ENCODE data around the gene BCAS3.

The BCAS3 gene

GRCh38 chr17:61206922-61207321, 529.3 kb downstream of the BCAS3 start:
- no peak for DNase-seq

DNA sequence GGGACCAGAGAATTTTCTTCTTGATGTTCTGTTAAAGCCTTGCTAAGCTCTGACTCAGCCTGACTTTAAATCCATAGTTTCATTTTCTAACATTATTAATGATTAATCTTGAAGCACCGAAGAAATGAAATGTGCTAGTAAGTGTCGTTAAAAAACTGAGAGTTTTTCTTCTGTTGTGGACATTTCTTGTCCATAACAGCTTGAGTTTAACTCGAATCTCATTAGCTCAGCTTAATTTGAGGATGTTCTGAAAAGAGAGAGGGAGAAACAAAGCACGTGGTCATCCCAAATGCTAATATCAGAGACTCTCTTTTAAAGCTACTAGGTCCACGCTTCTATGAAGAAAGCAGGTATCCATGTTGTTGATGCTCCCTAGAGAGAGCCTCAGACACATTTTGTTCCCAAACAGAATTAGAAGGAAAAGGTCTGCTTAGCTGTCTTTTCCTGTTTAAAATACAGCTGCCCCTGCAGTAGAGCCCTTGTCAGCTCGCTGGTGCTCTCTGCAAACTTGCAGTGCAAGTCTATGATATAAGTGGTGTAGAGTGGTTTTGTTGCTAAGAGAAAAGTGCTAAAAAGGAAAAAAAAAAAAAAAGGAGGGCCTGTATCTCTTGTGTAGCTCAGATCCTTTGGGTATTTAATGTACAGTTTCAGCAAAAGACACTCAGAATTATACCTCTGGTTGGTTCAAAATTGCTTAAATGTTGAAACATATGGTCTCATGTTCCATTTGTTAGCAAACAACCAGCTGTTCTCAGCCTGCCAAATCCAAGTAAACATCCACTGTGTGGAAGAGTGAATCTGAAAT, 530.9 kb downstream of the BCAS3 start:
- DNase-seq, result no peak

- no peak for DNase-seq
Measured at GRCh38 chr17:61209106-61209439, 531.4 kb downstream of the BCAS3 start.

DNA sequence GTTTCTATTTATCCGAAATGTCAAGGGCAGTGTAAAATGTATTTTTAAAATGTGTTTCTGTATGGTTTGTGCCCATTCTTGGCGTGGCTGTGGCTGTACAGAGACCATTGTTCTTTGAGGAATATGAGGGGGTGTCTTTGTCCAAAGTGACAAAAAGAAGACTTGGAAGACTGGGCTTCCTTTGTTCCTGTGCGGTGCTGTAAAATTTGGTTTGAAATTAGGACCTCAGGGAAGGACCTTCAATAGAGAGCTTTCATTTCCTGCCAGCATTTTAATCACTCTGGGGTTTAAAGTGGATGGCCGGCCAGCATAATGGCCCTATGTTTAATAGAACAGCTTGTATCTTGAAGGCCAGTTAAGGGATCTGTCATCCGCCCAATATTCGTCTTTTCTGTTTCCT, 531.9 kb downstream of the BCAS3 start:
- DNase-seq, result no peak

GRCh38 chr17:61211236-61211635, 533.6 kb downstream of the BCAS3 start:
- no peak for DNase-seq

DNA sequence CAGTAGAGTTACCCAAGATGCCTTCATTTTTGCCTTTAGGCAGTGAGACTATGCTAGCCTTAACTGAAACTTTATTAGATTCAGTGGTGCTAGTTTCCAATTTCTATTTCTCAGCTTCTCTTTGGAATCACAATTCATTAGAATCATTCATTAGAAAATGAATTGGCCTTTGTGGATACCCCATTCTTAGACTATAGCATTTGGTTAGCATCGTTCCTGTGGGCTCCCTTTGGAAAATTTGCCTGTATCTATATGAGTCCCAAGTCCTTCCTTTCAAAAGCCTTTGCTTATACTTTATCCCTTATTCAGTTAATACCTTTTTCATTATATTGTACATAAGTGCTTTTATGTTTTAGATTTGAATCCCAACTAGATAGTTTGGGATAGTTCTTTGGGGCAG, 535.0 kb downstream of the BCAS3 start:
- DNase-seq, result no peak

DNA sequence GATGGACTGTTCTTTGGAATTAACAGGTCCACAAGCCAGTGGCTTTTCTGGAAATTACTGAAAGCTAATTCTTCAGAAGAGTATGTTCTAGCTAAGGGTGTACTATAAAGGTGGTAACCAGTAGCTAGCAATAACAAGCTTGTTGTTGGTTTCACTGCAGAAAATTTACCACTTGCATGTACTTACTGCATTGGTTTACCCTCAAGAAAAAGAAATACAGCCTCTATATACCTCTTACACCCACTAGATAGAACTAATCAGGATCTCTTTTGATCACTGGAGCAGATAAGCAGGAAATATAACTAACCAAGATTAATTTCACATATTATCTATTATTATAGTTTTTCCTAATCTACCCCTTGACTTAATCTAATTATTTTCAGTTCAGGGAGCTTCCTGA, 537.1 kb downstream of the BCAS3 start:
- no peak for DNase-seq

- DNase-seq, result no peak
Measured at GRCh38 chr17:61216066-61216465, 538.4 kb downstream of the BCAS3 start.

GRCh38 chr17:61217878-61218437, 540.3 kb downstream of the BCAS3 start:
- no peak for DNase-seq

DNA sequence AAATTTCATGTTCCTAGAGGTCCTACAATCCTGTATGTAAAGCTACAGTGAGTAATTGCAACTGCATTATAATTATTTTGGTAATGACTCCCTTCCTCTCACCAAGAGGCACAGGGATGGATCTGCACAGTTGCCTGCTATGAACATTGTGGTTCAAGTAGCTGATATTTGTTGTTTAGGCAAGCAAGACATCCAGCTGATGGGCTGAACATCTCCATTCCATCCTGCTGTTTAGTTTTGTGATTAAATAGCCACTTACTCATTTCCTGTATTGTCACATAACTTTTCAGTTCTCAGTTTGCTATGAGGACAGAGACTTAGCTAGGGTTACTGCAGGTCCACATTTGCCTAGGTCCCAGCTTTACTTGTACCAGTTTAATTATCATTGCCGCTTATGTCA, 540.8 kb downstream of the BCAS3 start:
- peak; percentile 22 to 67 (median 48) for DNase-seq

DNA sequence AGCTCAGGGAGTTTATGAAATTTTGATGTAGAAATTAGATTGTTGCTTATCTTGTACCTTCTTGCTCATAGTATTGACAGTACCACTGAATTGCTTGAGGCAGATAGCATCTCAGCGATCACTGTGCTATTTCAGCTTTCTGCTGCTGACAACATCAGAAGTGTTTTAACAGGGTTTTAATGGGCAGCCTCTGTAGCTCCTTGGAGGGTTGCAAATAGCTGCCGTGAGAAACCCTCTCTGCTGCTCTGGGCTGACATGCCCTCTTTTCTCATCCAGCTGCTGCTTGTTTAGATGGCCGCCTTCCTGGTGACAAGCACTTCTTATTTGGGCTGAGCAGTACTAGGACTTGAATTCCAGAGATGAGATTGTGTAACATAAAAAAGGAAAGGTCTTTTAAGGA, 541.8 kb downstream of the BCAS3 start:
- no peak for DNase-seq

DNA sequence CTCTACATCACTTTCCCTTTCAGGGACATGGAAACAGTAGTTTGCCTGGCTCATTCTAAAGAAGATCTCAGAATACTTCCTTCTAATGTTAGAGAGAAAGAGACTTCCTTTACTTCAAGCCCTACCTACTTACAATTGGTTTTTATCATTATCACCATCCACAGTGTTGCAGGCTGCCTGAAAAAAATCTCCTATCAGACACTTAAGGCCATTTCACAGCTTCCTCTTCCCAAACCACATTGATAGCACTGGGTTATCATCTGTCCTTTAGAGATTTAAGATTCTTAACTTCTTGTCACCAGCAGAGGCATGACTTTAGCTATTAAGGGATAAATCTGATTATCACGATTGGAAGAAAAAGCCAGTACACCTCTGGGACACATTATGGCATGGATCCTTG, 543.5 kb downstream of the BCAS3 start:
- DNase-seq, result no peak

DNA sequence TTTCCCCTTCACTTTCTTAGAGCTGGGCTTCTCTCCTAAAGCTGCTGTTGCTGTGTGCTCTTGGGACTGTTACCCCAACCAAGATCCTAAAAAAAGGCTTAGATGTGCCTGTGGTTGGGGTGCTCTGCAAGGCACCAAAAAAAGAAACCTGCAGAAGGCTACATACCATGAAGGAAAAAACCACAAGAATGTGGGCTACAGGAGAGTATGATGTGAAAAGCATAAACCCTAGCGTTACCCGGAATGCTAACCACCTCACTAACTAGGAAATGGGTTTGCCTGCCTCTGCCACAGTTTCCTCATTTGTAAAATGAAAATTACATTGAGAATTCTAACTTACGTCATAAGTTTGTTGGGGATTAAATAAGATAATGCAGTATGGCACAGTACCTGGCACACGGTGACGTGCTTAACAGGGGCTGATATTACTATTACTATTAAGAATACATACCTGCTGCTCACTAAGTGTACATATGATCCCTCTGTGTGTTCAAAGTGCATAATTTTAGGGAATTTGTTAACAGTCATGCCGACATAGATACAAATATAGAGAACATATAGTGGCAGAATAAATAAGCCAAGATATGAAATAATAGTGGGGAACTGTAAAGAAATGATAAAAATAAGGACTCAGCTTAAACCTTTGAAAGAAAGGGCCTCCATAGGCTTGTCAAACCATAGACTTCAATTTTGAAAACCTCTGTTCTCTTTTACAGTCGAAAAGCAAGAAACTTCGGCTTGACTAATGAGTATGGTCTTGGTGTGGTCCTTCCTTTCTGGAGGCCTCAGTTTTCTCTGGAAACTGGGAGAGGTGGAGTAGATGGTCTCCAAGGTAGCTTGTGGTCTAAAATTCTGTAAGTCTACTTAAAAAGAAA, 544.2 kb downstream of the BCAS3 start:
- DNase-seq, result peak in 2 of 4 experiments; percentile 20 to 24

- DNase-seq, result no peak
Measured at GRCh38 chr17:61223725-61224124, 546.1 kb downstream of the BCAS3 start.

DNA sequence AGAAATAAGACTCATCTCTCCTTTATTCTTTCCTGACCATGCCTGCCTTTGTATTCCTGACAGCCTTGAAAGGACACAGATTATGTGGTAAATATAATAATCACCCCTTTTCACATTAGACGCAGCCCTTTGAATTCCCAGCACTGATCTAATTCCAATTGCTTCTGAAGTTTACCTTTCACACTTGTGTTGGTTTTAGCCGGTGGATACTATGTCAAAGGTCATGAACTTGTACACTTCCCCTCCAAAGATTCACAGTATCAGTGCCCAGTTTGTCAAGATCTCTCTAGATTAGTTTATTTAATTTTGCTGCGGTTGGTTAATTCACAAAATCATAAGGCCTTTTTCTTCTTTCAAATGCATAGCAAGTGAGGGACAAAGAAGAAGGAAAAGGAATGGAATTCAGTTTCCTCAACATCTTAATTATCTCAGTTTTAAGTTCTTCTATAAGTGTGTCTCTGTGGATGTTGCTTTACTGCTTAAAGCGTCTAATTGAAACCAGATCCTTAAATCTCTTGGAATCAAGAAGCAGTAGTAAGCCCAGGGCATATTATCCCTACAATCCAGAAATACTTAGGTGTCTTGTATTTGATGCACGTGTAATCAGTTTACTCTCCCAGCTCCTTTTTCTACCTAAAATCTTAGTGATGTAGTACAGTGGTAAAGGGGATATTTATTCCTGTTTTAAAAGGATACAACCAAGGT, 547.7 kb downstream of the BCAS3 start:
- no peak for DNase-seq

DNA sequence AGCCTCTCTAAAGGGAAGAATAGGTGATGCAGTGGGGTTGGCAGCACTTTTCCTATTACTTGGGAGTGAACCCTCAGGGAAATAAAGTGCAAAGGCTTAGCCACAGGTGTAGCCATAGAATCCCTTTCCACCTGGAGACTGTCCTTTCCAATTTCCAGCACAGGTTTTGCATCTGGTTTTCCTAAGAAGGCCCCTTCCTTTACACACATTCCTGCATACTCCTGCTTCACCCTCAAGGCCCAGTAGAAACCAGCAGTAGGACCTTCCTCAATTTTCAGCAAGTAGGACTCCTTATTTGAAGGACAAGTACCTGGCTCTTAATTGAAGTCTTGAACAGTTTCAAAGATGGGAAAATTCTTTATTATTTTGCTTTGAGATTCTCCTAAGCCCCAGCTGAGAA, 550.2 kb downstream of the BCAS3 start:
- no peak for DNase-seq

- no peak for DNase-seq
Measured at GRCh38 chr17:61230461-61230860, 552.8 kb downstream of the BCAS3 start.

DNA sequence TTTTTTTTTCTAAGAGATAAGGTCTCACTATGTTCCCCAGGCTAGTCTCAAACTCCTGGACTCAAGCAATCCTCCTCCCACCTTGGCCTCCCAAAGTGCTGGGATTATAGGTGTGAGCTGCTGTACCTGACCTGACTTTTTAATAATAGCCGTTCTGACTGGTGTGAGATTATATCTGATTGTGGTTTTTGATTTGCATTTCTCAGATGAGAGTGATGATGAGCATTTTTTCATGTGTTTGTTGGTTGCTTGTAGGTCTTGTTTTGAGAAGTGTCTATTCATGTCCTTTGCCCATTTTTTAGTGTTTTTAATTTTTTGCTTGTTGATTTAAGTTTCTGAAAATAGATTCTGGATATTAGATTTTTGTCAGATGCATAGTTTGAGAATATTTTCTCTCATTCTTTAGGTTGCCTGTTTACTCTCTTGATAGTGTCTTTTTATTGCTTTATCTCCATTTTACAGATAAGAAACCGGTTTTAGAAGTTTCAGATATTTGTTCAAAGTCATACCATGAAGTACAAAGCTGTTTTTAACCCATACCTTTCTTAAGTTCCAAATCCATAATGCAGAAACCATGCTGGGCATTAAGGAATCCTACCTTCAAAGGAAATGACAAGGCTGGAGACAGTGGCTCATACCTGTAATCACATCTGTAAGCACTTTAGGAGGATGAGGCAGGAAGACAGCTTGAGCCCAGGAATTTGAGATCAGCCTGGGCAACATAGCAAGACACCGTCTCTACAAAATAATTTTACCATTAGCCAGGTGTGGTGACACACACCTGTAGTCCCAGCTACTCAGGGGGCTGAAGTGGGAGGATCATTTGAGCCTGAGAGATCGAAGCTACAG, 553.5 kb downstream of the BCAS3 start:
- no peak for DNase-seq

GRCh38 chr17:61232871-61233270, 555.2 kb downstream of the BCAS3 start:
- no peak for DNase-seq

DNA sequence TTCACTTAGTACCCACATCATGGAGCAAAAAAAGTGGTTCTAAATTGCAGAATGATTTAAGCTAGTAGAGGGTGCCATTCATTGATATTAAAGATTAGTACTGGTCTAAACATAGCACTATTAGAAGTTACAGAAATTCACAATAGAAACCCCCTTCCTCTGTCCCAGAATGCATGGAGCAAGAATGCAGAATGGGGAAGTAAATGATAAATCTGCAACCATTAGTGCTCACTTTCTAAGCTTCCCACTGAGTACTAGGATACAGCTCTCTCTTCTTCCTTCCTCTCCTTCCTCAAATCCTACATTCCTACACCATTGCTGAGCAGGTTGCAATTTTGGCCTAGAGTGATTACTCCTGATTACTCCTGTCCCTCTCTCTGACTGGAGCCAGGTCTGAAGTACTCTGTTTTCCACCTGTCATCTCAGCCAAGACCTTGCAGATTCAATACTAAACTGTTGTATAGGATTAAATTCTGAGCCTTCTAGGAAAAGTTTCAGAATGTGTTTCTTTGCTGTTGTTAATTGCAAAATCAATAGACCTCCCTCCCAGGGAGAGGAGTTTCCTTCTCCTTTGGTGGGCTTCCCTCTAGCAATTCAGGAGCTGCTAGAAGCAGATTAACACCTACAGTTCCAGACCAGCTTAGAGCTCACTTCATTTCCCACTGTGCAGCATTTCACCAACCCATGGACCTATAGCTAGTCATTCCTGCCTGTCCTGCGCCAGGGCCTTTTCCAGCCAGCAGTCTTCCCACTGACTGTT, 556.5 kb downstream of the BCAS3 start:
- peak in 3 of 4 experiments; percentile 11 to 54 (median 47) for DNase-seq
